H9 (cell line): ENCODE data around the gene UBQLN4. TPM values are rescaled to one million over a fixed set of nuclear protein-coding genes. Genes with fewer than 3 reads are reported as not detected.

ENCODE experiments used
- DNase-seq: peaks from one replicate; pipeline ENCODE4 v3.0.0-alpha.2; 2017
- H2AFZ ChIP-seq: one replicate; pipeline ENCODE4 v1.6.1; 2013; ENCODE audit warnings: mild to moderate bottlenecking, low read length, control low read depth, moderate library complexity
- H2AK5ac ChIP-seq: 2 replicates; pipeline ENCODE4 v1.6.1; 2013; ENCODE audit warnings: low read length, control low read depth, mixed read lengths; ENCODE audit not compliant: insufficient read length
- H2BK120ac ChIP-seq: one replicate; pipeline ENCODE4 v1.6.1; 2013; ENCODE audit warnings: low read depth, mild to moderate bottlenecking, low read length, control low read depth, inconsistent platforms; ENCODE audit not compliant: poor library complexity, severe bottlenecking
- H2BK12ac ChIP-seq: 2 replicates; pipeline ENCODE4 v1.6.1; 2013; ENCODE audit warnings: low read length, control low read depth, mixed read lengths, low read depth; ENCODE audit not compliant: insufficient read length
- H2BK15ac ChIP-seq: 2 replicates; pipeline ENCODE4 v1.6.1; 2013; ENCODE audit warnings: low read depth, low read length, control low read depth
- H2BK20ac ChIP-seq: one replicate; pipeline ENCODE4 v1.6.1; 2013; ENCODE audit warnings: low read depth, mild to moderate bottlenecking, low read length, control low read depth, inconsistent platforms; ENCODE audit not compliant: poor library complexity, severe bottlenecking
- H2BK5ac ChIP-seq: 2 replicates; pipeline ENCODE4 v1.6.1; 2013; ENCODE audit warnings: low read length, control low read depth, mixed read lengths; ENCODE audit not compliant: insufficient read length
- H3K14ac ChIP-seq: 2 replicates; pipeline ENCODE4 v1.6.1; 2013; ENCODE audit warnings: low read length, control low read depth; ENCODE audit not compliant: insufficient read depth
- H3K18ac ChIP-seq: 2 replicates; pipeline ENCODE4 v1.6.1; 2013; ENCODE audit warnings: low read depth, mild to moderate bottlenecking, mixed read lengths, low read length, control low read depth; ENCODE audit not compliant: insufficient read length
- H3K23ac ChIP-seq: 2 replicates; pipeline ENCODE4 v1.6.1; 2013; ENCODE audit warnings: low read length, control low read depth, mixed read lengths, low read depth; ENCODE audit not compliant: insufficient read length
- H3K23me2 ChIP-seq: 2 replicates; pipeline ENCODE4 v1.6.1; 2013; ENCODE audit warnings: low read depth, mild to moderate bottlenecking, mixed read lengths, low read length, control low read depth; ENCODE audit not compliant: insufficient read length, poor library complexity, severe bottlenecking
- H3K27ac ChIP-seq: 2 replicates; pipeline ENCODE4 v1.5.1; 2013; ENCODE audit warnings: low read length, control low read depth, mixed read lengths, low read depth; ENCODE audit not compliant: insufficient read length
- H3K27me3 ChIP-seq: 2 replicates; pipeline ENCODE4 v1.6.1; 2013; ENCODE audit warnings: low read length, control low read depth, inconsistent platforms; ENCODE audit not compliant: insufficient read depth
- H3K4ac ChIP-seq: 2 replicates; pipeline ENCODE4 v1.6.1; 2013; ENCODE audit warnings: low read depth, mild to moderate bottlenecking, control low read depth, inconsistent platforms, low read length, moderate library complexity
- H3K4me1 ChIP-seq: 2 replicates; pipeline ENCODE4 v1.6.1; 2013; ENCODE audit warnings: low read length, control low read depth, inconsistent platforms; ENCODE audit not compliant: insufficient read depth
- H3K4me2 ChIP-seq: 2 replicates; pipeline ENCODE4 v1.6.1; 2013; ENCODE audit warnings: low read length, control low read depth, mixed read lengths; ENCODE audit not compliant: insufficient read length, insufficient read depth
- H3K56ac ChIP-seq: 2 replicates; pipeline ENCODE4 v1.6.1; 2013; ENCODE audit warnings: low read depth, mild to moderate bottlenecking, mixed read lengths, low read length, control low read depth; ENCODE audit not compliant: insufficient read length
- H3K79me1 ChIP-seq: 2 replicates; pipeline ENCODE4 v1.6.1; 2013; ENCODE audit warnings: low read depth, mild to moderate bottlenecking, moderate library complexity, low read length, control low read depth, inconsistent platforms; ENCODE audit not compliant: insufficient read depth, poor library complexity, severe bottlenecking
- H3K79me2 ChIP-seq: 2 replicates; pipeline ENCODE4 v1.6.1; 2013; ENCODE audit warnings: low read length, control low read depth, inconsistent platforms; ENCODE audit not compliant: insufficient read depth
- H3K9ac ChIP-seq: 2 replicates; pipeline ENCODE4 v1.6.1; 2013; ENCODE audit warnings: low read length, control low read depth, mixed read lengths; ENCODE audit not compliant: insufficient read length; ENCODE audit errors: extremely low read depth
- H3K9me3 ChIP-seq: one replicate; pipeline ENCODE4 v1.6.1; 2013; ENCODE audit warnings: low read depth, low read length, inconsistent platforms; ENCODE audit not compliant: control insufficient read depth
- H3T11ph ChIP-seq: one replicate; pipeline ENCODE4 v1.6.1; 2013; ENCODE audit warnings: mild to moderate bottlenecking, low read length, control low read depth, inconsistent platforms
- H4K20me1 ChIP-seq: one replicate; pipeline ENCODE4 v1.6.1; 2013; ENCODE audit not compliant: control insufficient read depth, insufficient read length, insufficient read depth
- H4K5ac ChIP-seq: 2 replicates; pipeline ENCODE4 v1.6.1; 2013; ENCODE audit warnings: low read depth, mild to moderate bottlenecking, mixed read lengths, low read length, control low read depth; ENCODE audit not compliant: insufficient read length
- H4K8ac ChIP-seq: replicated peaks from 2 replicates; pipeline ENCODE4 v1.6.1; 2013; ENCODE audit warnings: low read length, control low read depth, mixed read lengths, low read depth; ENCODE audit not compliant: insufficient read length
- H4K91ac ChIP-seq: 2 replicates; pipeline ENCODE4 v1.6.1; 2013; ENCODE audit warnings: low read depth, mild to moderate bottlenecking, moderate library complexity, mixed read lengths, low read length, control low read depth; ENCODE audit not compliant: insufficient read length
- H3K27ac Mint-ChIP-seq, 3 experiments: 2 replicates in 2 of 3; 3 replicates in 1 of 3; pipeline ENCODE4 v1.8.0; 2020 to 2021; ENCODE audit warnings: mixed read lengths in 3 of 3, mild to moderate bottlenecking in 1 of 3, moderate library complexity in 1 of 3
- H3K27me3 Mint-ChIP-seq: 2 replicates; pipeline ENCODE4 v1.8.0; 2021; ENCODE audit warnings: low read depth, mild to moderate bottlenecking, moderate library complexity, mixed read lengths
- H3K36me3 Mint-ChIP-seq, 3 experiments: 2 replicates in 2 of 3; 3 replicates in 1 of 3; pipeline ENCODE4 v1.8.0; 2020 to 2021; ENCODE audit warnings: low read depth in 3 of 3, mixed read lengths in 3 of 3; ENCODE audit not compliant: insufficient read depth in 1 of 3
- H3K4me1 Mint-ChIP-seq, 2 experiments: 2 replicates each; pipeline ENCODE4 v1.8.0; 2020; ENCODE audit warnings: mixed read lengths in 2 of 2
- H3K4me3 Mint-ChIP-seq, 2 experiments: 2 replicates in 1 of 2; 3 replicates in 1 of 2; pipeline ENCODE4 v1.8.0; 2020 to 2021; ENCODE audit warnings: mild to moderate bottlenecking in 2 of 2, mixed read lengths in 2 of 2, moderate library complexity in 1 of 2
- H3K9me3 Mint-ChIP-seq, 2 experiments: 2 replicates in 1 of 2; 3 replicates in 1 of 2; pipeline ENCODE4 v1.8.0; 2020; ENCODE audit warnings: mild to moderate bottlenecking in 2 of 2, mixed read lengths in 2 of 2, moderate library complexity in 1 of 2
- WGBS: extraction: QIAGEN DNeasy Blood & Tissue Kit; methylation state at CpG from one replicate; pipeline ENCODE4 v1.1.7; 2013; ENCODE audit warnings: missing lambda C conversion rate, low lambda C conversion rate, mixed read lengths; ENCODE audit not compliant: insufficient read length; ENCODE audit errors: extremely low coverage; 5-methylcytosine and 5-hydroxymethylcytosine counted together
- total RNA-seq: library from RNA; stranded (reverse); gene quantifications from 2 replicates; pipeline ENCODE4 v1.2.1, GENCODE V29; 2021
- TF ChIP-seq, protein P1 (sequence below): fragments of 200-600 bp; sonication (generic); conservative IDR thresholded peaks from 3 replicates; pipeline ENCODE4 v1.8.0; 2021; ENCODE audit warnings: antibody characterized with exemption, mild to moderate bottlenecking

Gene UBQLN4
- total RNA-seq, 1 experiment from 2014 or later = 49.4 TPM

GRCh38 chr1:156025876-156026275 lies 27.7 kb downstream of the UBQLN4 start:
- no peak overlapping the region for H2AFZ ChIP-seq

More at GRCh38 chr1:156025876-156026275, 27.7 kb downstream of the UBQLN4 start:
- Histone ChIP-seq H4K8ac (no peak overlapping the region), H3T11ph (no peak overlapping the region), H3K18ac (no peak overlapping the region), H2BK120ac (no peak overlapping the region), H3K27me3 (no peaks in the 10 kb centered on the region; the same call in 1 of the 2 replicates), H2AK5ac (no peak overlapping the region), H2BK15ac (no peak overlapping the region), H3K56ac (no peak overlapping the region), H3K4ac (no peak overlapping the region), H3K9me3 (no peaks in the 10 kb centered on the region), H3K14ac (no peak overlapping the region), H3K4me2 (no peak overlapping the region), H3K4me1 (no peaks in the 10 kb centered on the region), H3K79me2 (no peaks in the 10 kb centered on the region), H2BK20ac (no peak overlapping the region), H3K27ac (no peak overlapping the region), H3K23me2 (no peaks in the 10 kb centered on the region), H3K9ac (no peak overlapping the region), H2BK12ac (no peak overlapping the region), H4K5ac (no peak overlapping the region), H4K20me1 (no peaks in the 10 kb centered on the region), H2BK5ac (no peak overlapping the region), H3K23ac (no peak overlapping the region), H4K91ac (no peak overlapping the region), H3K79me1 (no peaks in the 10 kb centered on the region)
- no peak overlapping the region; a peak in 1 of 7 replicates for H3K27ac Mint-ChIP-seq
- peaks cover 6 to 12% of the 10 kb centered on the region in 2 experiments; a peak in 3 of 4 replicates for H3K4me1 Mint-ChIP-seq
- no peaks in the 10 kb centered on the region for H3K36me3 Mint-ChIP-seq
- peaks cover 32% of the 10 kb centered on the region for H3K27me3 Mint-ChIP-seq
- peak; percentile 85 for DNase-seq
- no CpG with 5 or more reads among the region's 9 CpGs for WGBS
- H3K4me3 Mint-ChIP-seq = no peak overlapping the region
- no peaks in the 10 kb centered on the region for H3K9me3 Mint-ChIP-seq
- TF ChIP-seq, protein P1, sequence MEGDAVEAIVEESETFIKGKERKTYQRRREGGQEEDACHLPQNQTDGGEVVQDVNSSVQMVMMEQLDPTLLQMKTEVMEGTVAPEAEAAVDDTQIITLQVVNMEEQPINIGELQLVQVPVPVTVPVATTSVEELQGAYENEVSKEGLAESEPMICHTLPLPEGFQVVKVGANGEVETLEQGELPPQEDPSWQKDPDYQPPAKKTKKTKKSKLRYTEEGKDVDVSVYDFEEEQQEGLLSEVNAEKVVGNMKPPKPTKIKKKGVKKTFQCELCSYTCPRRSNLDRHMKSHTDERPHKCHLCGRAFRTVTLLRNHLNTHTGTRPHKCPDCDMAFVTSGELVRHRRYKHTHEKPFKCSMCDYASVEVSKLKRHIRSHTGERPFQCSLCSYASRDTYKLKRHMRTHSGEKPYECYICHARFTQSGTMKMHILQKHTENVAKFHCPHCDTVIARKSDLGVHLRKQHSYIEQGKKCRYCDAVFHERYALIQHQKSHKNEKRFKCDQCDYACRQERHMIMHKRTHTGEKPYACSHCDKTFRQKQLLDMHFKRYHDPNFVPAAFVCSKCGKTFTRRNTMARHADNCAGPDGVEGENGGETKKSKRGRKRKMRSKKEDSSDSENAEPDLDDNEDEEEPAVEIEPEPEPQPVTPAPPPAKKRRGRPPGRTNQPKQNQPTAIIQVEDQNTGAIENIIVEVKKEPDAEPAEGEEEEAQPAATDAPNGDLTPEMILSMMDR = peak; percentile 84
